RWPE2 (cell line): ENCODE results near the gene YOD1.

ENCODE experiments used
- ATAC-seq: fragments of 200-7000 bp; cut with Tn5 transposase; 3 replicates; pipeline ENCODE4 v1.9.1; 2021; ENCODE audit warnings: low read depth
- DNase-seq: peaks from one replicate; pipeline ENCODE4 v3.0.0-alpha.2; 2020; ENCODE audit warnings: low spot score
- H3K27ac ChIP-seq: fragments of 450-650 bp; 2 replicates; pipeline ENCODE4 v1.5.1; 2017; ENCODE audit warnings: mild to moderate bottlenecking; ENCODE audit not compliant: poor library complexity, severe bottlenecking
- H3K27me3 ChIP-seq: fragments of 250-450 bp; sonication (Bioruptor Pico); 2 replicates; pipeline ENCODE4 v1.5.1; 2021; ENCODE audit warnings: mild to moderate bottlenecking, moderate library complexity; ENCODE audit not compliant: insufficient read depth, poor library complexity, severe bottlenecking
- H3K36me3 ChIP-seq: fragments of 250-450 bp; sonication (Bioruptor Pico); 2 replicates; pipeline ENCODE4 v1.5.1; 2020; ENCODE audit warnings: low read depth, mild to moderate bottlenecking, moderate library complexity
- H3K4me1 ChIP-seq: fragments of 250-450 bp; sonication (Bioruptor Pico); 2 replicates; pipeline ENCODE4 v1.5.1; 2021; ENCODE audit warnings: mild to moderate bottlenecking, moderate library complexity; ENCODE audit not compliant: insufficient read depth, poor library complexity, severe bottlenecking
- H3K4me3 ChIP-seq: fragments of 250-450 bp; sonication (Bioruptor Pico); 2 replicates; pipeline ENCODE4 v1.5.1; 2021; ENCODE audit warnings: mild to moderate bottlenecking, moderate library complexity; ENCODE audit not compliant: severe bottlenecking
- H3K9me3 ChIP-seq: fragments of 250-450 bp; sonication (Bioruptor Pico); 2 replicates; pipeline ENCODE4 v1.5.1; 2021; ENCODE audit warnings: mild to moderate bottlenecking, moderate library complexity; ENCODE audit not compliant: severe bottlenecking
- TF ChIP-seq, protein P1 (sequence below): fragments of 450-650 bp; IDR thresholded peaks from one replicate; pipeline ENCODE4 v1.5.1; 2017; ENCODE audit warnings: mild to moderate bottlenecking, moderate library complexity; ENCODE audit not compliant: poor library complexity, severe bottlenecking

YOD1 gene

DNA sequence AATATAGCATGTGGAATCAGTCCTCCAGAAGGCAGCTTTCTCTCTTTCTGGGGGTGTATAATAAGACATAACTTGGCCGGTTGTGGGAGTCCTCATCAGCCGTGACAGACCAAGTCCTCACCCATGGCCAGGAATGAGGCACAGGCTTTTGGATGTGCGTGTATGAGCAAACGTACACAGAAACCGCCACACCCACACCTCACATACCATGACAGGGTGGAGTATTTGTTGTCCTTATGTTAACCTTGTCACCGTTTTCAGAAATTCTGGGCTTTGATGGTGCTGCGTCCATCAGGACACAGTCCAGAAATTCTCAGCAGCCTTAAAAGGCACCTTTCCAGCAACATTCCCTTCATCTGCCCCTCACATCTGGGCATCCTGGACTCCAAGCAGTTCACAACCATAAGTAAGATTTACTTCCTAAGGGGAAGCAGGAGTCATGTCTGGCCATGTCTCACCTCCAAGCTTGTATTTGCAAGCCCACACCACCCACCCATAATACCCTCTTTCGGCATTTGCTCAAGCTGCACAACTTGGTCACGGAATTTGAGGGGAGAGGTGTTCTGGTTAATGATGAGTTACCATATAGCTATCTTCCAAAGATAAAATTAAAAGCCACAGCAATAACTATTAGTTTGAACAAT lies 30.8 kb downstream of the YOD1 start:
- TF ChIP-seq, protein P1, sequence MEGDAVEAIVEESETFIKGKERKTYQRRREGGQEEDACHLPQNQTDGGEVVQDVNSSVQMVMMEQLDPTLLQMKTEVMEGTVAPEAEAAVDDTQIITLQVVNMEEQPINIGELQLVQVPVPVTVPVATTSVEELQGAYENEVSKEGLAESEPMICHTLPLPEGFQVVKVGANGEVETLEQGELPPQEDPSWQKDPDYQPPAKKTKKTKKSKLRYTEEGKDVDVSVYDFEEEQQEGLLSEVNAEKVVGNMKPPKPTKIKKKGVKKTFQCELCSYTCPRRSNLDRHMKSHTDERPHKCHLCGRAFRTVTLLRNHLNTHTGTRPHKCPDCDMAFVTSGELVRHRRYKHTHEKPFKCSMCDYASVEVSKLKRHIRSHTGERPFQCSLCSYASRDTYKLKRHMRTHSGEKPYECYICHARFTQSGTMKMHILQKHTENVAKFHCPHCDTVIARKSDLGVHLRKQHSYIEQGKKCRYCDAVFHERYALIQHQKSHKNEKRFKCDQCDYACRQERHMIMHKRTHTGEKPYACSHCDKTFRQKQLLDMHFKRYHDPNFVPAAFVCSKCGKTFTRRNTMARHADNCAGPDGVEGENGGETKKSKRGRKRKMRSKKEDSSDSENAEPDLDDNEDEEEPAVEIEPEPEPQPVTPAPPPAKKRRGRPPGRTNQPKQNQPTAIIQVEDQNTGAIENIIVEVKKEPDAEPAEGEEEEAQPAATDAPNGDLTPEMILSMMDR = peak; percentile 6
- Histone ChIP-seq H3K9me3 (no peaks in the 10 kb centered on the region), H3K4me3 (no peak overlapping the region), H3K27me3 (no peaks in the 10 kb centered on the region), H3K27ac (peak overlapping the region; percentile 97), H3K36me3 (peaks cover 44% of the 10 kb centered on the region), H3K4me1 (peaks cover 49% of the 10 kb centered on the region)
- peak; percentile 67 for ATAC-seq
- DNase-seq = peak; percentile 87

DNA sequence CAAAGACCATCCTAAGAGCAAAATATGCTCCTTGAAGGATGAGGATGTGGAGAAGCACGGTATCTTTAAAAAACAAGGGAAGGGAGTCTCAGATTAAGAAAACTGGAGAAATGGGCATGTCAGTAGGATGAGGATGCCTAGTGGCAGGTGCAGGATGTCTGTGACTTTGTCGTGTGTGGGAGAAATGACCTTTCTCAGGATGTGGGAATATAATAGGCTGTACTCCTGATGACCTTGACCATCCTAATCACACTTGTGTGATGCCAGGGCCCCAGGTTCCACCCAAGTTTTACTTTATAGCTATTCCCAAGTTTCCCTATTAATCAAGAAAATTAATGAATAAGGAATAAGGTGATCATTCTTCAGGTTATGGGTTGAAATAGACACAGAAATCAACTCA lies 31.3 kb downstream of the YOD1 start:
- no peak for ATAC-seq
- Histone ChIP-seq H3K27ac (peak overlapping the region; percentile 97), H3K9me3 (no peaks in the 10 kb centered on the region), H3K27me3 (no peaks in the 10 kb centered on the region), H3K4me3 (no peak overlapping the region), H3K36me3 (peaks cover 42% of the 10 kb centered on the region), H3K4me1 (peaks cover 48% of the 10 kb centered on the region)
- TF ChIP-seq, protein P1 = no peak
- DNase-seq = no peak

DNA sequence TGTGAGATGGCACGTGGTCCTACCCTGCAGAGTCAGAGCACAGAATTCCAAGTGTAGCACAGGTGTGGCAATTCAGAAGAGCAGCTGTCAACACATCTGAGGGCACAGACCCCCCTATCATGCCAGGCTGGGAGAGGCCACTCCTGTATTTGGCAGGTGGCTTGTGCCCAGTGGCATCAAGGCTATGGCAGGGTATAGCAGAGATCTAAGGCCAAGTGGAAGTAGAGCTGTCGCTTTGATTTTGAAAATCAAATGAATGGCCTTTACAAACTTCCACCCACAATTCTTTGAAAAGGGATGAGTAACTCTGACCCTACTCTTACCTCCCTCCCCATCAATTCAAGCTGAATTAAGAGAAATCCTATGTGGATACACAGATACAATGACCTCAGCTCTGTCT lies 31.8 kb downstream of the YOD1 start:
- Histone ChIP-seq H3K36me3 (peaks cover 37% of the 10 kb centered on the region), H3K9me3 (no peaks in the 10 kb centered on the region), H3K4me1 (peaks cover 48% of the 10 kb centered on the region), H3K27me3 (no peaks in the 10 kb centered on the region), H3K27ac (peak overlapping the region; percentile 97), H3K4me3 (no peak overlapping the region)
- DNase-seq = no peak
- ATAC-seq = no peak
- TF ChIP-seq, protein P1 = no peak

DNA sequence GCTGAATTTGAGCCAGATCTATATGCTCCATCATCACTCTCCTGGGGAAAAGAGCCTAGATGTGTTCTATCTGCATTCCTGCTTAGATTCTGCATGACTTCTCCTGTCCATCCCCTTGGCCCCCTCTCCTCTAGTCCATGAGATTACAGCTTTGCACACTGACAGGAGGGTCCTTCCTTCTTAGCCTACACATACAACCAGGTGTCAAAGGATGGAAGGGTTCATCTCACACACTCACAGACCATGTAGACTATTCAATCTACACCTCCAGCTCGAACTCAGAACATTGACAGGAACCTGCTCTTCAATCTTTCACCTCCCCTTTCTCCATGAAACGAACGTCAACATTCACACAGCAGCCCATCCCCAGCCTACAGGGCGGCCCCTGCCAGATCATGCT lies 32.3 kb downstream of the YOD1 start:
- H3K36me3 ChIP-seq = peaks cover 33% of the 10 kb centered on the region
- no peaks in the 10 kb centered on the region for H3K9me3 ChIP-seq
- peak overlapping the region; percentile 97 for H3K27ac ChIP-seq
- H3K27me3 ChIP-seq = no peaks in the 10 kb centered on the region
- TF ChIP-seq, protein P1 = no peak
- peaks cover 48% of the 10 kb centered on the region for H3K4me1 ChIP-seq
- H3K4me3 ChIP-seq = no peak overlapping the region
- no peak for DNase-seq
- no peak for ATAC-seq
